NT2/D1 (cell line): Measurements from ENCODE around the gene IQSEC1.

Source experiments
- SUZ12 ChIP-seq: IDR thresholded peaks from 2 replicates; pipeline ENCODE4 v1.6.1; 2011; ENCODE audit not compliant: insufficient read length, insufficient read depth; ENCODE audit errors: extremely low read depth
- YY1 ChIP-seq: IDR thresholded peaks from 2 replicates; pipeline ENCODE4 v1.6.1; 2011; ENCODE audit not compliant: insufficient read length, insufficient read depth
- ZNF274 ChIP-seq: IDR thresholded peaks from 2 replicates; pipeline ENCODE4 v1.6.1; 2011; ENCODE audit warnings: mild to moderate bottlenecking, low read depth, low read length

DNA sequence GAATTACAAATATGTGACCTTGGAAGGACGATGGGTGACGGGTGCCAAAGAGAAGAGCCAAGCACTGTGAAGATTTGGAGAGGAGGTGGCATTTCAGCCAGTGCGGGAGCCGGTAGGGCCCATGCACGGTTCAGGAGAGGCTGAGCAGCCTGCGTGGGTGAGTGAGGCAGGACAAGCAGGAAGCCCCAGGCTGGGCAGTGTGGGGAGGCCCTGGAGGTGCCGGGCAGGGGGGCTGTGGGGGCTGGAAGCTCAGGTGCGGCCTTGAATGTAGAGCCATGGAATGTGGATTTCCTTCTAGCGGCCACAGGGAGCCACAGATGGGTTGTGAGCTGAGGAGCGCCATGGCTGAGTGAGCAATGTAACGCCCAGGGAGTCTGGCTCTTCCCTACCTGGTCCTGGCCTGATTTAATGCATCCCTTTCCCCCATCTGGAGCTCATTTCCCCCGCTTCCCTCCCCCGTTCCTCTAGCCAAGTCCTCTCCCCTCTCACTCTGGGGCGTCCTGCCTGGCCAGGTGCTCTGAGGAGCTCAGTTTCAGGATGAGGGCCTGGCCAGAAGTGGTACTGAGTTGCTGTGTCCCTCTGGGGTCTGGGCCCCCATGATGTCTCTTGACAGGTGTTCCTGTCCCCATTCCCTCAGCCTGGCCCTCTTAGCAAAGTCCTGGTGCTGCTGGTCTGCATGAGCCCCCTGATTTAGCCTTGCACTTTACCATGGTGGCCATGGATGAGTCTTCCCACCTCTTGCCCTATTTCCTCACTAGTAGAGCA is 41.8 kb upstream of the IQSEC1 start:
- TF ChIP-seq SUZ12 (no peak), ZNF274 (no peak), YY1 (no peak)
